ENCODE measurements around the gene ARSI.

DNA sequence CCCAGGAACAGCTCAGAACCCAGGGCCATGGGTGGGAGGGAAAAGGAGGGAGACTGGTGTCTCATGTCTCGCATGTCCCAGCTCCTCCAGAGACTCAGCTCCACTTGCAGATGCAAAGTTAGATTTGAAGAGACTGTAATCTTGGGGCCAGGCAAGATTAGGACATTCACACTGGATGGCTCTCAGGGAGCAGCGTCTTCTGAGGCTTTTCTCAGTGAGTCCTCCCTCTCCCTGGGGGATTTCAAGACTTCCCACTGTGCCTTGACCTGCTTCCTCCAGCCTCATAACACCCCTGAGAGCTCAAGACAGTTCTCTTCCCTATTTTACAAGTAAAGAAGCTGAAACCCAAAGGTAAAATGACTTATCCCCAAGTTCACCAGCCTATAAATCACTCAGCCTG, 44.3 kb upstream of the ARSI start:
- TF ChIP-seq, protein P1, sequence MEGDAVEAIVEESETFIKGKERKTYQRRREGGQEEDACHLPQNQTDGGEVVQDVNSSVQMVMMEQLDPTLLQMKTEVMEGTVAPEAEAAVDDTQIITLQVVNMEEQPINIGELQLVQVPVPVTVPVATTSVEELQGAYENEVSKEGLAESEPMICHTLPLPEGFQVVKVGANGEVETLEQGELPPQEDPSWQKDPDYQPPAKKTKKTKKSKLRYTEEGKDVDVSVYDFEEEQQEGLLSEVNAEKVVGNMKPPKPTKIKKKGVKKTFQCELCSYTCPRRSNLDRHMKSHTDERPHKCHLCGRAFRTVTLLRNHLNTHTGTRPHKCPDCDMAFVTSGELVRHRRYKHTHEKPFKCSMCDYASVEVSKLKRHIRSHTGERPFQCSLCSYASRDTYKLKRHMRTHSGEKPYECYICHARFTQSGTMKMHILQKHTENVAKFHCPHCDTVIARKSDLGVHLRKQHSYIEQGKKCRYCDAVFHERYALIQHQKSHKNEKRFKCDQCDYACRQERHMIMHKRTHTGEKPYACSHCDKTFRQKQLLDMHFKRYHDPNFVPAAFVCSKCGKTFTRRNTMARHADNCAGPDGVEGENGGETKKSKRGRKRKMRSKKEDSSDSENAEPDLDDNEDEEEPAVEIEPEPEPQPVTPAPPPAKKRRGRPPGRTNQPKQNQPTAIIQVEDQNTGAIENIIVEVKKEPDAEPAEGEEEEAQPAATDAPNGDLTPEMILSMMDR (conservative IDR thresholded peaks at IDR 0.05) = no peak
- TF ChIP-seq ZFX (IDR thresholded peaks at IDR 0.05) = no peak
